ENCODE results near the gene ZNF845.
"Not testable (repeated sequence)": the region's sequence is repeated elsewhere in the genome, so short reads cannot be mapped to it uniquely, and the experiment has no call there.

GRCh38 chr19:53360056-53360455 lies 26.5 kb downstream of the ZNF845 start:
- TF ChIP-seq EZH2 (IDR thresholded peaks at IDR 0.05; ENCODE audit: low read length); CTCF (optimal IDR thresholded peaks at IDR 0.05 in 1 of 3, IDR thresholded peaks at IDR 0.05 in 1 of 3, conservative IDR thresholded peaks at IDR 0.05 in 1 of 3; ENCODE audit: extremely low read depth in 1 of 3, insufficient read depth in 2 of 3, low read length in 3 of 3): not testable (repeated sequence)

Data from keratinocyte (primary cell).